Hepatocyte (in vitro differentiated cells): ENCODE data around the gene AMFR.

Experiments used
- CTCF ChIP-seq: fragments of 200-600 bp; sonication (generic); IDR thresholded peaks from 2 replicates; pipeline ENCODE4 v1.5.1; 2016; ENCODE audit warnings: antibody characterized with exemption, mild to moderate bottlenecking; ENCODE audit not compliant: poor library complexity
- EZH2 ChIP-seq: fragments of 200-600 bp; sonication (generic); IDR thresholded peaks from 2 replicates; pipeline ENCODE4 v1.6.1; 2016; ENCODE audit warnings: antibody characterized with exemption, mild to moderate bottlenecking, borderline replicate concordance
- EZH2phosphoT487 ChIP-seq: fragments of 200-600 bp; sonication (generic); IDR thresholded peaks from one replicate; pipeline ENCODE4 v1.6.1; 2018; ENCODE audit warnings: antibody characterized with exemption, mild to moderate bottlenecking, low read depth, moderate library complexity; ENCODE audit not compliant: unreplicated experiment, severe bottlenecking

- no peak for TF ChIP-seq CTCF
- TF ChIP-seq EZH2 = no peak
- TF ChIP-seq EZH2phosphoT487 = no peak
Observed at GRCh38 chr16:56417138-56417537, 8.2 kb downstream of the AMFR start.
